H9 (cell line): ENCODE measurements around the gene BRMS1. TPM values are rescaled to one million over a fixed set of nuclear protein-coding genes. Genes with fewer than 3 reads are reported as not detected.
"Not testable (repeated sequence)": the region's sequence is repeated elsewhere in the genome, so short reads cannot be mapped to it uniquely, and the experiment has no call there.

Source experiments
- DNase-seq: peaks from one replicate; pipeline ENCODE4 v3.0.0-alpha.2; 2017
- H2AFZ ChIP-seq: one replicate; pipeline ENCODE4 v1.6.1; 2013; ENCODE audit warnings: mild to moderate bottlenecking, low read length, control low read depth, moderate library complexity
- H2AK5ac ChIP-seq: 2 replicates; pipeline ENCODE4 v1.6.1; 2013; ENCODE audit warnings: low read length, control low read depth, mixed read lengths; ENCODE audit not compliant: insufficient read length
- H2BK120ac ChIP-seq: one replicate; pipeline ENCODE4 v1.6.1; 2013; ENCODE audit warnings: low read depth, mild to moderate bottlenecking, low read length, control low read depth, inconsistent platforms; ENCODE audit not compliant: poor library complexity, severe bottlenecking
- H2BK12ac ChIP-seq: 2 replicates; pipeline ENCODE4 v1.6.1; 2013; ENCODE audit warnings: low read length, control low read depth, mixed read lengths, low read depth; ENCODE audit not compliant: insufficient read length
- H2BK15ac ChIP-seq: 2 replicates; pipeline ENCODE4 v1.6.1; 2013; ENCODE audit warnings: low read depth, low read length, control low read depth
- H2BK20ac ChIP-seq: one replicate; pipeline ENCODE4 v1.6.1; 2013; ENCODE audit warnings: low read depth, mild to moderate bottlenecking, low read length, control low read depth, inconsistent platforms; ENCODE audit not compliant: poor library complexity, severe bottlenecking
- H2BK5ac ChIP-seq: 2 replicates; pipeline ENCODE4 v1.6.1; 2013; ENCODE audit warnings: low read length, control low read depth, mixed read lengths; ENCODE audit not compliant: insufficient read length
- H3K14ac ChIP-seq: 2 replicates; pipeline ENCODE4 v1.6.1; 2013; ENCODE audit warnings: low read length, control low read depth; ENCODE audit not compliant: insufficient read depth
- H3K18ac ChIP-seq: 2 replicates; pipeline ENCODE4 v1.6.1; 2013; ENCODE audit warnings: low read depth, mild to moderate bottlenecking, mixed read lengths, low read length, control low read depth; ENCODE audit not compliant: insufficient read length
- H3K23ac ChIP-seq: 2 replicates; pipeline ENCODE4 v1.6.1; 2013; ENCODE audit warnings: low read length, control low read depth, mixed read lengths, low read depth; ENCODE audit not compliant: insufficient read length
- H3K23me2 ChIP-seq: 2 replicates; pipeline ENCODE4 v1.6.1; 2013; ENCODE audit warnings: low read depth, mild to moderate bottlenecking, mixed read lengths, low read length, control low read depth; ENCODE audit not compliant: insufficient read length, poor library complexity, severe bottlenecking
- H3K27ac ChIP-seq: 2 replicates; pipeline ENCODE4 v1.5.1; 2013; ENCODE audit warnings: low read length, control low read depth, mixed read lengths, low read depth; ENCODE audit not compliant: insufficient read length
- H3K27me3 ChIP-seq: 2 replicates; pipeline ENCODE4 v1.6.1; 2013; ENCODE audit warnings: low read length, control low read depth, inconsistent platforms; ENCODE audit not compliant: insufficient read depth
- H3K4ac ChIP-seq: 2 replicates; pipeline ENCODE4 v1.6.1; 2013; ENCODE audit warnings: low read depth, mild to moderate bottlenecking, control low read depth, inconsistent platforms, low read length, moderate library complexity
- H3K4me1 ChIP-seq: 2 replicates; pipeline ENCODE4 v1.6.1; 2013; ENCODE audit warnings: low read length, control low read depth, inconsistent platforms; ENCODE audit not compliant: insufficient read depth
- H3K4me2 ChIP-seq: 2 replicates; pipeline ENCODE4 v1.6.1; 2013; ENCODE audit warnings: low read length, control low read depth, mixed read lengths; ENCODE audit not compliant: insufficient read length, insufficient read depth
- H3K56ac ChIP-seq: 2 replicates; pipeline ENCODE4 v1.6.1; 2013; ENCODE audit warnings: low read depth, mild to moderate bottlenecking, mixed read lengths, low read length, control low read depth; ENCODE audit not compliant: insufficient read length
- H3K79me1 ChIP-seq: 2 replicates; pipeline ENCODE4 v1.6.1; 2013; ENCODE audit warnings: low read depth, mild to moderate bottlenecking, moderate library complexity, low read length, control low read depth, inconsistent platforms; ENCODE audit not compliant: insufficient read depth, poor library complexity, severe bottlenecking
- H3K79me2 ChIP-seq: 2 replicates; pipeline ENCODE4 v1.6.1; 2013; ENCODE audit warnings: low read length, control low read depth, inconsistent platforms; ENCODE audit not compliant: insufficient read depth
- H3K9ac ChIP-seq: 2 replicates; pipeline ENCODE4 v1.6.1; 2013; ENCODE audit warnings: low read length, control low read depth, mixed read lengths; ENCODE audit not compliant: insufficient read length; ENCODE audit errors: extremely low read depth
- H3K9me3 ChIP-seq: one replicate; pipeline ENCODE4 v1.6.1; 2013; ENCODE audit warnings: low read depth, low read length, inconsistent platforms; ENCODE audit not compliant: control insufficient read depth
- H3T11ph ChIP-seq: one replicate; pipeline ENCODE4 v1.6.1; 2013; ENCODE audit warnings: mild to moderate bottlenecking, low read length, control low read depth, inconsistent platforms
- H4K20me1 ChIP-seq: one replicate; pipeline ENCODE4 v1.6.1; 2013; ENCODE audit not compliant: control insufficient read depth, insufficient read length, insufficient read depth
- H4K5ac ChIP-seq: 2 replicates; pipeline ENCODE4 v1.6.1; 2013; ENCODE audit warnings: low read depth, mild to moderate bottlenecking, mixed read lengths, low read length, control low read depth; ENCODE audit not compliant: insufficient read length
- H4K8ac ChIP-seq: replicated peaks from 2 replicates; pipeline ENCODE4 v1.6.1; 2013; ENCODE audit warnings: low read length, control low read depth, mixed read lengths, low read depth; ENCODE audit not compliant: insufficient read length
- H4K91ac ChIP-seq: 2 replicates; pipeline ENCODE4 v1.6.1; 2013; ENCODE audit warnings: low read depth, mild to moderate bottlenecking, moderate library complexity, mixed read lengths, low read length, control low read depth; ENCODE audit not compliant: insufficient read length
- H3K27ac Mint-ChIP-seq, 3 experiments: 2 replicates in 2 of 3; 3 replicates in 1 of 3; pipeline ENCODE4 v1.8.0; 2020 to 2021; ENCODE audit warnings: mixed read lengths in 3 of 3, mild to moderate bottlenecking in 1 of 3, moderate library complexity in 1 of 3
- H3K27me3 Mint-ChIP-seq: 2 replicates; pipeline ENCODE4 v1.8.0; 2021; ENCODE audit warnings: low read depth, mild to moderate bottlenecking, moderate library complexity, mixed read lengths
- H3K36me3 Mint-ChIP-seq, 3 experiments: 2 replicates in 2 of 3; 3 replicates in 1 of 3; pipeline ENCODE4 v1.8.0; 2020 to 2021; ENCODE audit warnings: low read depth in 3 of 3, mixed read lengths in 3 of 3; ENCODE audit not compliant: insufficient read depth in 1 of 3
- H3K4me1 Mint-ChIP-seq, 2 experiments: 2 replicates each; pipeline ENCODE4 v1.8.0; 2020; ENCODE audit warnings: mixed read lengths in 2 of 2
- H3K4me3 Mint-ChIP-seq, 2 experiments: 2 replicates in 1 of 2; 3 replicates in 1 of 2; pipeline ENCODE4 v1.8.0; 2020 to 2021; ENCODE audit warnings: mild to moderate bottlenecking in 2 of 2, mixed read lengths in 2 of 2, moderate library complexity in 1 of 2
- H3K9me3 Mint-ChIP-seq, 2 experiments: 2 replicates in 1 of 2; 3 replicates in 1 of 2; pipeline ENCODE4 v1.8.0; 2020; ENCODE audit warnings: mild to moderate bottlenecking in 2 of 2, mixed read lengths in 2 of 2, moderate library complexity in 1 of 2
- WGBS: extraction: QIAGEN DNeasy Blood & Tissue Kit; methylation state at CpG from one replicate; pipeline ENCODE4 v1.1.7; 2013; ENCODE audit warnings: missing lambda C conversion rate, low lambda C conversion rate, mixed read lengths; ENCODE audit not compliant: insufficient read length; ENCODE audit errors: extremely low coverage; 5-methylcytosine and 5-hydroxymethylcytosine counted together
- total RNA-seq: library from RNA; stranded (reverse); gene quantifications from 2 replicates; pipeline ENCODE4 v1.2.1, GENCODE V29; 2021
- TF ChIP-seq, protein P1 (sequence below): fragments of 200-600 bp; sonication (generic); conservative IDR thresholded peaks from 3 replicates; pipeline ENCODE4 v1.8.0; 2021; ENCODE audit warnings: antibody characterized with exemption, mild to moderate bottlenecking

BRMS1 gene
- total RNA-seq, 1 experiment from 2014 or later, result 50.1 TPM

DNA sequence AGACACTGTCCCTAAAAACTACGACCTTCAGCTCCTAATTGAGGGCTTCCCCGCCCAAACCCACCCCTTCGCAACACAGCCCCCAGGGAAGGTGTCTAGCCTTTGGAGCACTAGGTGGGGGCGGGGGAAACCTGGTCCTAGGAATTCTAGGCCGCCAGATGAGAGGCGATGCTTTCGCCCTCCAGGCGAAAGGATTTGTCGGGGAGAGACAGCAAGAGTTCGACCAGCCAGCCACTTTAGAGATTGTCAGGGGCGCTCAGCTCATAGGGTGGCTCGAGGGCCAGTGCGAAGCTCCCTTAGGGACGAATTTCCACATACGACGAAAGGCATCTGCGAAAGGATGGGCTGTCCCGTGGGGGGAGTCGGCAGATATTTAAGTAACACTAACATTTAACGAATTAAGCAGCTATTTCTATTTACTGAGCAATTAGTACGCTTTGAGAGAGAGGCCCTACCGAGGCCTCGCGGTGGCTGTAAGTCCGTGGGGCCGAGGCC lies 33.4 kb downstream of the BRMS1 start:
- Histone ChIP-seq H3K9me3 (no peaks in the 10 kb centered on the region), H3K4ac (no peak overlapping the region), H3K79me1 (no peaks in the 10 kb centered on the region), H4K5ac (no peak overlapping the region), H3K9ac (no peak overlapping the region), H3K23ac (no peak overlapping the region), H3K27ac (no peak overlapping the region), H4K20me1 (no peaks in the 10 kb centered on the region), H3K4me2 (peak overlapping the region; percentile 48), H3K27me3 (no peaks in the 10 kb centered on the region), H3T11ph (no peak overlapping the region), H3K56ac (no peak overlapping the region), H2BK12ac (no peak overlapping the region), H3K23me2 (peaks cover 12% of the 10 kb centered on the region), H3K14ac (no peak overlapping the region), H2AK5ac (no peak overlapping the region), H2BK5ac (no peak overlapping the region), H4K91ac (no peak overlapping the region), H2BK15ac (no peak overlapping the region), H2AFZ (no peak overlapping the region), H3K79me2 (no peaks in the 10 kb centered on the region), H4K8ac (no peak overlapping the region), H3K4me1 (no peaks in the 10 kb centered on the region), H2BK20ac (no peak overlapping the region), H2BK120ac (no peak overlapping the region), H3K18ac (no peak overlapping the region)
- TF ChIP-seq, protein P1, sequence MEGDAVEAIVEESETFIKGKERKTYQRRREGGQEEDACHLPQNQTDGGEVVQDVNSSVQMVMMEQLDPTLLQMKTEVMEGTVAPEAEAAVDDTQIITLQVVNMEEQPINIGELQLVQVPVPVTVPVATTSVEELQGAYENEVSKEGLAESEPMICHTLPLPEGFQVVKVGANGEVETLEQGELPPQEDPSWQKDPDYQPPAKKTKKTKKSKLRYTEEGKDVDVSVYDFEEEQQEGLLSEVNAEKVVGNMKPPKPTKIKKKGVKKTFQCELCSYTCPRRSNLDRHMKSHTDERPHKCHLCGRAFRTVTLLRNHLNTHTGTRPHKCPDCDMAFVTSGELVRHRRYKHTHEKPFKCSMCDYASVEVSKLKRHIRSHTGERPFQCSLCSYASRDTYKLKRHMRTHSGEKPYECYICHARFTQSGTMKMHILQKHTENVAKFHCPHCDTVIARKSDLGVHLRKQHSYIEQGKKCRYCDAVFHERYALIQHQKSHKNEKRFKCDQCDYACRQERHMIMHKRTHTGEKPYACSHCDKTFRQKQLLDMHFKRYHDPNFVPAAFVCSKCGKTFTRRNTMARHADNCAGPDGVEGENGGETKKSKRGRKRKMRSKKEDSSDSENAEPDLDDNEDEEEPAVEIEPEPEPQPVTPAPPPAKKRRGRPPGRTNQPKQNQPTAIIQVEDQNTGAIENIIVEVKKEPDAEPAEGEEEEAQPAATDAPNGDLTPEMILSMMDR, result no peak; the same call in 2 of the 3 replicates
- no CpG with 5 or more reads among the region's 26 CpGs for WGBS
- no peaks in the 10 kb centered on the region; a peak in 1 of 5 replicates for H3K9me3 Mint-ChIP-seq
- H3K36me3 Mint-ChIP-seq, result no peaks in the 10 kb centered on the region; a peak in 1 of 7 replicates
- peak overlapping the region; percentile 78 to 86 for H3K4me3 Mint-ChIP-seq
- H3K27me3 Mint-ChIP-seq, result peaks cover 26% of the 10 kb centered on the region
- H3K4me1 Mint-ChIP-seq, result peaks cover 10 to 19% of the 10 kb centered on the region in 2 experiments
- DNase-seq, result no peak
- H3K27ac Mint-ChIP-seq, result peak overlapping the region; percentile 91 to 99 (median 98)

DNA sequence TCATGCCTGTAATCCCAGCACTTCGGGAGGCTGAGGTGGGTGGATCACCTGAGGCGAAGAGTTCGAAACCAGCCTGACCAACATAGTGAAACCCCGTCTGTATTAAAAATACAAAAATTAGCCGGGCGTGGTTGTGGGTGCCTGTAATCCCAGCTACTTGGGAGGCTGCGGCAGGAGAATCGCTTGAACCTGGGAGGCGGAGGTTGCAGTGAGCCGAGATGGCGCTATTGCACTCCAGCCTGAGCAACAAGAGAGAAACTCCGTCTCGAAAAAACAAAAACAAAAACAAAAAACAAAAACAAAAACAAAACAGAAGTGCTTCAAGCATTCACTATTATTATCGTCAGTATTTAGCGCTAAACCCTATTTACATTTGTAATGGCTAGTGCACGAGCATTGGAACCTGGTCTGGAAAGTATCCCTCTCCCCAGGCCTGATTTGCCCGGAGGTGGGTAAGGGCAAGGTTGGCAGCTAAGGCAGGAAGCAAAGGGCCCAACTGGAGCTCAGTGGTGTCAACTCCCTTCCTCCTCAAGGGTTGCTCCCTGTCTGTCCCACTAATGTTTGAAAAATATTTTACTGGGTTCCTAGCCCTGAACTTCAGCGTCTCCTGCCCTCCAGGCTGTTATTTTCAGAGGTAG lies 34.0 kb downstream of the BRMS1 start:
- not testable (repeated sequence) for H2BK12ac ChIP-seq, H3K79me1 ChIP-seq, H3K79me2 ChIP-seq, H3K14ac ChIP-seq, H3K23ac ChIP-seq, DNase-seq, H2AK5ac ChIP-seq, H3K18ac ChIP-seq, H3T11ph ChIP-seq, H4K91ac ChIP-seq, H2BK20ac ChIP-seq, H3K56ac ChIP-seq, H2BK120ac ChIP-seq, H3K4me1 ChIP-seq, H2AFZ ChIP-seq, H4K20me1 ChIP-seq, H4K8ac ChIP-seq, H3K27ac Mint-ChIP-seq, H3K9me3 ChIP-seq, H3K4me3 Mint-ChIP-seq, H3K36me3 Mint-ChIP-seq, H3K4me2 ChIP-seq, H4K5ac ChIP-seq, H2BK15ac ChIP-seq, H3K27me3 ChIP-seq, H3K4ac ChIP-seq, H3K9me3 Mint-ChIP-seq, H3K27ac ChIP-seq, H3K9ac ChIP-seq, H2BK5ac ChIP-seq
- Mint-ChIP-seq H3K27me3 (peaks cover 26% of the 10 kb centered on the region), H3K4me1 (peaks cover 10 to 19% of the 10 kb centered on the region in 2 experiments)
- WGBS, result no CpG with 5 or more reads among the region's 18 CpGs
- peaks cover 12% of the 10 kb centered on the region for H3K23me2 ChIP-seq
